Lower leg skin (tissue), 4 donors: ENCODE data around the gene DNER. TPM values are rescaled to one million over a fixed set of nuclear protein-coding genes. Genes with fewer than 3 reads are reported as not detected.

Source experiments
- DNase-seq, 2 donors: peaks; one replicate each; pipeline ENCODE4 v3.0.0-alpha.2; 2019; ENCODE audit warnings: low spot score in 2 of 2
- H3K4me3 ChIP-seq: fragments of 200-600 bp; sonication (generic); 2 replicates; pipeline ENCODE4 v1.5.1; 2017; ENCODE audit warnings: mild to moderate bottlenecking, low read depth; ENCODE audit not compliant: poor library complexity, severe bottlenecking
- POLR2A ChIP-seq, 2 donors: fragments of 450-650 bp; IDR thresholded peaks; one replicate each; pipeline ENCODE4 v1.6.1; 2016 to 2017; ENCODE audit warnings: antibody characterized with exemption in 2 of 2, mild to moderate bottlenecking in 1 of 2, moderate library complexity in 1 of 2
- WGBS, 2 donors: methylation state at CpG; one replicate each; pipeline ENCODE4 v1.1.5; 2018; 5-methylcytosine and 5-hydroxymethylcytosine counted together
- intact Hi-C: fragments of 100-400 bp; cut with DNase I; formaldehyde crosslinking; loops from one replicate; pipeline ENCODE4 v1.15.0; 2023; ENCODE audit warnings: low total_unique reads
- total RNA-seq, 4 donors: library from RNA; depleted of rRNA; stranded (reverse); fragments of >200 nt; gene quantifications; one replicate each; pipeline ENCODE4 v1.1.0, GENCODE V29; 2016
- TF ChIP-seq, protein P1 (sequence below), 3 donors: fragments of 450-650 bp; IDR thresholded peaks; one replicate each; pipeline ENCODE4 v1.5.1; 2016; ENCODE audit warnings: antibody characterized with exemption in 3 of 3, mild to moderate bottlenecking in 3 of 3, moderate library complexity in 2 of 3

Gene DNER
- total RNA-seq, 4 donors from 2014 or later = 2.8 to 20.1 (median 12.8) TPM

DNA sequence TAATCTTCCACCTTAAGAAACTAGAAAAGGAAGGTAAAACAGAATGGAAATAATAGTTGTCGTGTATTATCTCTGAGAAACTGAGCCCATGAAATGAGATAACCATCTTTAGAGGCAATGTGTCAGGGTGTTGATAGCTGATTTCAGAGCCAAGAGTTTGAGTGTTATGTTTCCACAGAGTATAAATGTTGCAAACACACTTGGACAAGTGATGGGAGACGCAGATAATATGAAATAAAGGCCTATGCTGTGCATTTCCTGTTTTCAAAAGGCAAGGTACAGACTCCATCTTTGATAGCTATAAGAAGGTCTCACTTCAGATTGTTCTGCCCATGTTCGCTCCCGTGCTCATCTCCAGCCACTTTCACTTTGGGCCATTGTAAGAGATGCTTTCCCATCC lies 25.9 kb upstream of the DNER start:
- TF ChIP-seq POLR2A (IDR thresholded peaks at IDR 0.05) = no peak
- TF ChIP-seq, protein P1, sequence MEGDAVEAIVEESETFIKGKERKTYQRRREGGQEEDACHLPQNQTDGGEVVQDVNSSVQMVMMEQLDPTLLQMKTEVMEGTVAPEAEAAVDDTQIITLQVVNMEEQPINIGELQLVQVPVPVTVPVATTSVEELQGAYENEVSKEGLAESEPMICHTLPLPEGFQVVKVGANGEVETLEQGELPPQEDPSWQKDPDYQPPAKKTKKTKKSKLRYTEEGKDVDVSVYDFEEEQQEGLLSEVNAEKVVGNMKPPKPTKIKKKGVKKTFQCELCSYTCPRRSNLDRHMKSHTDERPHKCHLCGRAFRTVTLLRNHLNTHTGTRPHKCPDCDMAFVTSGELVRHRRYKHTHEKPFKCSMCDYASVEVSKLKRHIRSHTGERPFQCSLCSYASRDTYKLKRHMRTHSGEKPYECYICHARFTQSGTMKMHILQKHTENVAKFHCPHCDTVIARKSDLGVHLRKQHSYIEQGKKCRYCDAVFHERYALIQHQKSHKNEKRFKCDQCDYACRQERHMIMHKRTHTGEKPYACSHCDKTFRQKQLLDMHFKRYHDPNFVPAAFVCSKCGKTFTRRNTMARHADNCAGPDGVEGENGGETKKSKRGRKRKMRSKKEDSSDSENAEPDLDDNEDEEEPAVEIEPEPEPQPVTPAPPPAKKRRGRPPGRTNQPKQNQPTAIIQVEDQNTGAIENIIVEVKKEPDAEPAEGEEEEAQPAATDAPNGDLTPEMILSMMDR (IDR thresholded peaks at IDR 0.05) = no peak
- 86 to 87% methylated on average over 4 of the region's 4 CpGs for WGBS, 2 donors
- no peak for DNase-seq
- intact Hi-C loops = no loop called here
- no peak overlapping the region for H3K4me3 ChIP-seq

DNA sequence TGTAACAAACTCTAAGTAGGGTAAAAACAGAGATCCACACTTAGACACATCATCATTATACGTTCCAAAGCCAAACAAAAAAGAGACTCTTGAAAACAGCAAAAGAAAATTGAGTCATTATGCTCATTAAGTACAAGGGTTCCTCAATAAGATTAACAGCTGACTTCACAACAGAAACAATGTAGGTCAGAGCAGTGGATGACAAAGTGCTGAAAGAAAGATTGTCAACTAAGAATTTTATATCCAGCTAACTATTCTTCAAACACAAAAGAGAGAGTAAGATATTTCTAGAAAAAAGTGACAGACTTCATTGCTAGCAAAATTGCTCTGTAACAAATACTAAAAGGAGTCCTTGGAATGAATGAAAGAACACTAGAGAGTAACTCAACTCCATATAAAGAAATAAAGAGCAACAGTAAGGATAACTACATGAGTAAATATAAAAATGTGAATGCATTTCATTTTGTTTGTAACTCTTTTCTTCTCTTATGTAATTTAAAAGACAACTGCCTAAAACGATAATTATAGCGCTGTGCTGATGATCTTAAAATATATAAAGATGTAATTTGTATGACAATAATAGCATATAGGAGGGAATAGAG lies 23.8 kb upstream of the DNER start:
- no peak for DNase-seq
- intact Hi-C loops = no loop called here
- WGBS, 2 donors = 87 to 90% methylated on average over 3 of the region's 3 CpGs
- no peak for TF ChIP-seq POLR2A (IDR thresholded peaks at IDR 0.05)
- TF ChIP-seq, protein P1 (IDR thresholded peaks at IDR 0.05) = no peak
- H3K4me3 ChIP-seq = no peak overlapping the region

GRCh38 chr2:229734410-229734809 lies 20.1 kb upstream of the DNER start:
- H3K4me3 ChIP-seq = no peak overlapping the region
- no peak for TF ChIP-seq POLR2A (IDR thresholded peaks at IDR 0.05)
- intact Hi-C loops = loop anchor here (1.0 kb wide), 1 partner anchor 30 kb away; no protein-coding TSS in a partner anchor
- DNase-seq = no peak
- 83 to 88% methylated on average over 1 of the region's 1 CpG for WGBS, 2 donors

- H3K4me3 ChIP-seq = no peak overlapping the region
- WGBS, 2 donors = 83 to 89% methylated on average over 6 of the region's 6 CpGs
- TF ChIP-seq POLR2A (IDR thresholded peaks at IDR 0.05) = no peak
- intact Hi-C loops = loop anchor here (1.0 kb wide), 1 partner anchor 31 kb away; no protein-coding TSS in a partner anchor
- DNase-seq = no peak
These were observed 19.4 kb upstream of the DNER start for GRCh38 chr2:229733611-229734245.

- intact Hi-C loops = no loop called here
- WGBS, 2 donors = 85 to 87% methylated on average over 6 of the region's 6 CpGs
- DNase-seq = no peak
- TF ChIP-seq, protein P1 (IDR thresholded peaks at IDR 0.05) = no peak
- no peak for TF ChIP-seq POLR2A (IDR thresholded peaks at IDR 0.05)
- H3K4me3 ChIP-seq = no peak overlapping the region
These were observed 18.5 kb upstream of the DNER start for GRCh38 chr2:229732897-229733296.

DNA sequence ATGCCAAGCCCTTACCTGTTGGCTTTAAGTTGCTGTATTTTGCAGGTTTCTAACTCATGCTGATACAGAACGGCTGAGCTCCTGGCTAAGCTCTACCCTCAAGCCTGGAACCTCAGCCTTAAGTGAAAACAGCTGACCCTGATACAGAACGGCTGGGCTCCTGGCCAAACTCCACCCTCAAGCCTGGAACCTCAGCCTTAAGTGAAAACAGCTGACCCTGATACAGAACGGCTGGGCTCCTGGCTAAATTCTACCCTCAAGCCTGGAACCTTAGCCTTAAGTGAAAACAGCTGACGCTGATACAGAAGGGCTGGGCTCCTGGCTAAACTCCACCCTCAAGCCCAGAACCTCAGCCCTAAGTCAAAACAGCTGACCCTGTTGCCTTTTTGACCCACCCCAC lies 17.6 kb upstream of the DNER start:
- intact Hi-C loops = no loop called here
- 43 to 47% methylated on average over 4 of the region's 4 CpGs for WGBS, 2 donors
- no peak for DNase-seq
- no peak overlapping the region for H3K4me3 ChIP-seq
- TF ChIP-seq, protein P1 (IDR thresholded peaks at IDR 0.05) = no peak
- no peak for TF ChIP-seq POLR2A (IDR thresholded peaks at IDR 0.05)

- 81 to 83% methylated on average over 5 of the region's 5 CpGs for WGBS, 2 donors
- intact Hi-C loops = no loop called here
- DNase-seq = no peak
- no peak overlapping the region for H3K4me3 ChIP-seq
- TF ChIP-seq, protein P1 (IDR thresholded peaks at IDR 0.05) = no peak
- TF ChIP-seq POLR2A (IDR thresholded peaks at IDR 0.05) = no peak
These were observed 17.0 kb upstream of the DNER start for GRCh38 chr2:229731363-229731762.
